MM.1S (cell line): ENCODE measurements around the gene FKBP3.

ENCODE experiments used
- DNase-seq: peaks from one replicate; pipeline ENCODE4 v3.0.0-alpha.2; 2015
- H2AFZ ChIP-seq: fragments of 300-600 bp; sonication (generic); 2 replicates; pipeline ENCODE4 v1.6.0; 2016; ENCODE audit warnings: antibody characterized with exemption, low read length
- H3F3A ChIP-seq: fragments of 300-600 bp; sonication (generic); 2 replicates; pipeline ENCODE4 v1.6.1; 2016; ENCODE audit warnings: mild to moderate bottlenecking, antibody characterized with exemption, low read length, moderate library complexity, mixed read lengths; ENCODE audit not compliant: insufficient read depth
- H3K27ac ChIP-seq: fragments of 300-600 bp; sonication (generic); 2 replicates; pipeline ENCODE4 v1.5.1; 2016; ENCODE audit warnings: mild to moderate bottlenecking, low read length
- H3K27me3 ChIP-seq: fragments of 300-600 bp; sonication (generic); replicated peaks from 2 replicates; pipeline ENCODE4 v1.6.0; 2016; ENCODE audit warnings: low read length; ENCODE audit not compliant: insufficient read depth
- H3K36me3 ChIP-seq: fragments of 300-600 bp; sonication (generic); replicated peaks from 2 replicates; pipeline ENCODE4 v1.6.1; 2016; ENCODE audit warnings: mild to moderate bottlenecking, low read length, mixed read lengths; ENCODE audit not compliant: insufficient read depth
- H3K4me1 ChIP-seq: fragments of 300-600 bp; sonication (generic); 2 replicates; pipeline ENCODE4 v1.6.1; 2016; ENCODE audit warnings: low read length, mixed read lengths
- H3K4me2 ChIP-seq: fragments of 300-600 bp; sonication (generic); 2 replicates; pipeline ENCODE4 v1.6.0; 2016; ENCODE audit warnings: low read depth, low read length
- H3K4me3 ChIP-seq: fragments of 300-600 bp; sonication (generic); 2 replicates; pipeline ENCODE4 v1.5.1; 2016; ENCODE audit warnings: low read length, mixed read lengths
- H3K79me2 ChIP-seq: fragments of 300-600 bp; sonication (generic); 2 replicates; pipeline ENCODE4 v1.6.1; 2016; ENCODE audit warnings: mixed run types, low read length, mixed read lengths
- H3K9ac ChIP-seq: fragments of 300-600 bp; sonication (generic); 2 replicates; pipeline ENCODE4 v1.6.1; 2016; ENCODE audit warnings: low read length, mixed read lengths
- H3K9me2 ChIP-seq: fragments of 300-600 bp; sonication (generic); replicated peaks from 2 replicates; pipeline ENCODE4 v1.6.1; 2016; ENCODE audit warnings: mild to moderate bottlenecking, low read length, mixed read lengths; ENCODE audit not compliant: insufficient read depth
- H3K9me3 ChIP-seq: fragments of 300-600 bp; sonication (generic); replicated peaks from 2 replicates; pipeline ENCODE4 v1.6.1; 2016; ENCODE audit warnings: mild to moderate bottlenecking, low read length, mixed read lengths; ENCODE audit not compliant: insufficient read depth
- H4K20me1 ChIP-seq: fragments of 300-600 bp; sonication (generic); 2 replicates; pipeline ENCODE4 v1.6.1; 2016; ENCODE audit warnings: mild to moderate bottlenecking, low read length, moderate library complexity, mixed read lengths; ENCODE audit not compliant: insufficient read depth
- EZH2 ChIP-seq: fragments of 300-600 bp; sonication (generic); optimal IDR thresholded peaks from 2 replicates; pipeline ENCODE3; 2017; ENCODE audit warnings: low read depth, mild to moderate bottlenecking, antibody characterized with exemption, low read length, mixed read lengths
- EZH2phosphoT487 ChIP-seq: fragments of 300-600 bp; sonication (generic); IDR thresholded peaks from 2 replicates; pipeline ENCODE4 v1.6.1; 2018; ENCODE audit warnings: antibody characterized with exemption, low read length
- TF ChIP-seq, protein P1 (sequence below): fragments of 300-600 bp; sonication (generic); IDR thresholded peaks from 2 replicates; pipeline ENCODE4 v1.5.1; 2016; ENCODE audit warnings: antibody characterized with exemption, low read length, mixed read lengths

The FKBP3 gene

DNA sequence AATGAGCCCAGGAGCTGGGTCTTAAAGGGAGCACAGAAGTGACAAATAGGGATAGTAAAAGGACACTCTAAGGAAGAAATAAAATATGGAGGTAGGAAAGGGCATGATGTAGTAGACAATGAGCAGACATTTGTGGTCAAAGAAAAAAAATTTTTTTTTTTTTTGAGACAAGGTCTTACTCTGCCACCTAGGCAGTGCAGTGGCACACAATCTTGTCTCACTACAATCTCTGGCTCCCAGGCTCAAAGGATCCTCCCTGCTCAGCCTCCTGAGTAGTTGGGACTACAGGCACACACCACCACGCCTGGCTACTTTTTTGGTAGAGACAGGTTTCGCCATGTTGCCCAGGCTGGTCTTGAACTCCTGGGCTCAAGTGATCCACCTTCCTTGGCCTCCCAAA is 8.5 kb downstream of the FKBP3 start:
- Histone ChIP-seq H3K9me3 (no peaks in the 10 kb centered on the region), H3K9ac (no peak overlapping the region), H3K79me2 (no peaks in the 10 kb centered on the region), H3K36me3 (no peaks in the 10 kb centered on the region), H3K4me1 (no peaks in the 10 kb centered on the region), H3K4me3 (no peak overlapping the region), H3K27ac (no peak overlapping the region), H3F3A (no peaks in the 10 kb centered on the region), H3K9me2 (no peaks in the 10 kb centered on the region), H3K27me3 (no peaks in the 10 kb centered on the region), H3K4me2 (no peak overlapping the region), H2AFZ (no peak overlapping the region), H4K20me1 (no peaks in the 10 kb centered on the region)
- TF ChIP-seq, protein P1, sequence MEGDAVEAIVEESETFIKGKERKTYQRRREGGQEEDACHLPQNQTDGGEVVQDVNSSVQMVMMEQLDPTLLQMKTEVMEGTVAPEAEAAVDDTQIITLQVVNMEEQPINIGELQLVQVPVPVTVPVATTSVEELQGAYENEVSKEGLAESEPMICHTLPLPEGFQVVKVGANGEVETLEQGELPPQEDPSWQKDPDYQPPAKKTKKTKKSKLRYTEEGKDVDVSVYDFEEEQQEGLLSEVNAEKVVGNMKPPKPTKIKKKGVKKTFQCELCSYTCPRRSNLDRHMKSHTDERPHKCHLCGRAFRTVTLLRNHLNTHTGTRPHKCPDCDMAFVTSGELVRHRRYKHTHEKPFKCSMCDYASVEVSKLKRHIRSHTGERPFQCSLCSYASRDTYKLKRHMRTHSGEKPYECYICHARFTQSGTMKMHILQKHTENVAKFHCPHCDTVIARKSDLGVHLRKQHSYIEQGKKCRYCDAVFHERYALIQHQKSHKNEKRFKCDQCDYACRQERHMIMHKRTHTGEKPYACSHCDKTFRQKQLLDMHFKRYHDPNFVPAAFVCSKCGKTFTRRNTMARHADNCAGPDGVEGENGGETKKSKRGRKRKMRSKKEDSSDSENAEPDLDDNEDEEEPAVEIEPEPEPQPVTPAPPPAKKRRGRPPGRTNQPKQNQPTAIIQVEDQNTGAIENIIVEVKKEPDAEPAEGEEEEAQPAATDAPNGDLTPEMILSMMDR = no peak
- TF ChIP-seq EZH2phosphoT487 = no peak
- TF ChIP-seq EZH2 = no peak
- no peak for DNase-seq

DNA sequence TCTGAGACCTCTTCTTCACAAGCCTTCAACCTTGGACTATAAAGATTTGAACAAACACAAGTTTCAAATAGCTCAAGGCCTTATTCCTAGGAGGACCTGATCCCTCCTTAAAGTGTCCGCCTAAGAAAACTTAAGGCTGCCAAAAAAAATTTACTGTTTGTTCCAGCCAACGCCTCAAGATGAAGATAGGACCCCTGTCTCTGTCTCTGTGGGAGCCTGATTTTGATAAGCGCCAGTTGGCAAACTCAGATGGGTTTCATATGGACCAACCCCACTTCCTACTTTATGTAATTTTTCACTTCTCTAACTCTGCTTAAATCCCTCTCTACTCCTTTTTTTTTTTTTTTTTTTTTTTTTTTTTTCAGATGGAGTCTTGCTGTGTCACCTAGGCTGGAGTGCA is 11.0 kb downstream of the FKBP3 start:
- no peaks in the 10 kb centered on the region for H3K4me1 ChIP-seq
- no peaks in the 10 kb centered on the region for H3K9me3 ChIP-seq
- TF ChIP-seq, protein P1 = no peak
- TF ChIP-seq EZH2phosphoT487 (no peak), EZH2 (no peak)
- no peak overlapping the region for H2AFZ ChIP-seq
- no peaks in the 10 kb centered on the region for H3F3A ChIP-seq
- H3K36me3 ChIP-seq = no peaks in the 10 kb centered on the region
- H3K27me3 ChIP-seq = no peaks in the 10 kb centered on the region
- no peaks in the 10 kb centered on the region for H3K79me2 ChIP-seq
- no peak overlapping the region for H3K9ac ChIP-seq
- no peak for DNase-seq
- no peak overlapping the region for H3K4me3 ChIP-seq
- H4K20me1 ChIP-seq = no peaks in the 10 kb centered on the region
- H3K4me2 ChIP-seq = no peak overlapping the region
- H3K27ac ChIP-seq = no peak overlapping the region
- H3K9me2 ChIP-seq = no peaks in the 10 kb centered on the region

DNA sequence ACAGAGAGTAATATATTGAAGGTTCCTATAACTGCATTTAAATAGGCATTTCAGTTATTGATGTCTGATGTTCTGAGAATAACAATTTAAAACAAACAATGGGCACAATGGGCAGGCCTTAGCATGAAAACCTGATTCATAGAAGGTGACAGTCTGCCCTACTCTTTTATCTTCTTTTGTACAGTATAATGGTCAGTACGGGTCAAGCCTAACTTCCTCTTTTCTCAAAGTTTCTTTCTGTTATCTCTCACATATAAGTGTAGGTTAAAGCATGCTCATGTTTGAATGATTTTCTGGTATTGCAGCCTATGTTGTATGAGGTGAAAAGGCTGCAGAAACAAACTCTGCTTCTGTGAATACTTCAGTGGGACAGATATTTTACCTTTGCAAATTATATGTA is 14.2 kb downstream of the FKBP3 start:
- Histone ChIP-seq H3K27me3 (no peaks in the 10 kb centered on the region), H4K20me1 (no peaks in the 10 kb centered on the region), H3K79me2 (no peaks in the 10 kb centered on the region), H3K4me3 (no peak overlapping the region), H3K9ac (no peak overlapping the region), H3K9me2 (no peaks in the 10 kb centered on the region), H2AFZ (no peak overlapping the region), H3K36me3 (no peaks in the 10 kb centered on the region), H3K27ac (no peak overlapping the region), H3K4me2 (no peak overlapping the region), H3K9me3 (no peaks in the 10 kb centered on the region), H3F3A (no peaks in the 10 kb centered on the region), H3K4me1 (no peaks in the 10 kb centered on the region)
- no peak for DNase-seq
- TF ChIP-seq EZH2phosphoT487 (no peak), EZH2 (no peak)
- TF ChIP-seq, protein P1 = no peak

DNA sequence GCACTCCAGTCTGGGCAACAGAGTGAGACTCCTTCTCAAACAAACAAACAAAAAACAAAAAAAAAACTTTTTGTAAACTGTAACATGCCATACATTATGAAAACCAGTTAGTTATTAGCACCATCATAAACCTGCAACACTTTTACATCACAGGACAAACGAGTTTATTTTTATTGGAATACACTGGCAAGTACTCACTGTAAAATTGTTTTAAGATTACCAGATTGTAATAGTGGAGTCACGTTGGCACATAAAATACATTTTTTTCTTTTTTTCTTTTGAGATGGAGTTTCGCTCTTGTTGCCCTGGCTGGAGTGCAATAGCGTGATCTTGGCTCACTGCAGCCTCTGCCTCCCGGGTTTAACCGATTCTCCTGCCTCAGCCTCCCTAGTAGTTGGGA is 15.7 kb downstream of the FKBP3 start:
- Histone ChIP-seq H3K27me3 (no peaks in the 10 kb centered on the region), H3K4me1 (no peaks in the 10 kb centered on the region), H3K27ac (no peak overlapping the region), H3K9ac (no peak overlapping the region), H3F3A (no peaks in the 10 kb centered on the region), H3K9me2 (no peaks in the 10 kb centered on the region), H3K4me2 (no peak overlapping the region), H4K20me1 (no peaks in the 10 kb centered on the region), H3K4me3 (no peak overlapping the region), H3K79me2 (no peaks in the 10 kb centered on the region), H2AFZ (no peak overlapping the region), H3K36me3 (no peaks in the 10 kb centered on the region), H3K9me3 (no peaks in the 10 kb centered on the region)
- DNase-seq = no peak
- TF ChIP-seq EZH2 = no peak
- TF ChIP-seq, protein P1 = no peak
- no peak for TF ChIP-seq EZH2phosphoT487
